Keratinocyte (primary cell): ENCODE measurements around the gene AHCYL2. TPM values are rescaled to one million over a fixed set of nuclear protein-coding genes. Genes with fewer than 3 reads are reported as not detected.

Experiments used
- DNase-seq: peaks from one replicate; pipeline ENCODE4 v3.0.0-alpha.2; 2011; ENCODE audit warnings: low read depth, missing footprints, low spot score
- FAIRE-seq: peaks from 2 replicates; lab custom pipeline; 2011; peaks lifted over from hg19 to GRCh38; lab: Jason Lieb, UNC
- H2AFZ ChIP-seq: 2 replicates; pipeline ENCODE4 v1.6.0; 2012; ENCODE audit warnings: low read length, control low read depth, inconsistent platforms; ENCODE audit not compliant: control insufficient read depth
- H3K27ac ChIP-seq: 2 replicates; pipeline ENCODE4 v1.5.1; 2011; ENCODE audit warnings: low read length; ENCODE audit not compliant: control insufficient read depth, insufficient read depth
- H3K27me3 ChIP-seq: 3 replicates; pipeline ENCODE4 v1.6.0; 2011; ENCODE audit warnings: low read length; ENCODE audit not compliant: control insufficient read depth, insufficient read depth; ENCODE audit errors: extremely low read depth
- H3K36me3 ChIP-seq, 2 experiments: 2 replicates in 1 of 2; 3 replicates in 1 of 2; pipeline ENCODE4 v1.5.1; 2011; ENCODE audit warnings: low read length in 2 of 2, mild to moderate bottlenecking in 1 of 2; ENCODE audit not compliant: control insufficient read depth in 2 of 2, insufficient read depth in 2 of 2; ENCODE audit errors: extremely low read depth in 1 of 2
- H3K4me1 ChIP-seq: 3 replicates; pipeline ENCODE4 v1.5.1; 2011; ENCODE audit warnings: low read length; ENCODE audit not compliant: control insufficient read depth, insufficient read depth; ENCODE audit errors: extremely low read depth
- H3K4me2 ChIP-seq: 3 replicates; pipeline ENCODE4 v1.6.0; 2011; ENCODE audit warnings: low read depth, low read length; ENCODE audit not compliant: control insufficient read depth, insufficient read depth; ENCODE audit errors: extremely low read depth
- H3K4me3 ChIP-seq, 3 experiments: fragments of 200-600 bp in 1 of 3; sonication (generic) in 1 of 3; 2 replicates in 2 of 3; 3 replicates in 1 of 3; pipeline ENCODE4 v1.5.1; 2011 to 2016; ENCODE audit warnings: low read length in 3 of 3, mild to moderate bottlenecking in 3 of 3, control low read depth in 2 of 3, inconsistent platforms in 1 of 3, low read depth in 1 of 3, mixed read lengths in 1 of 3, mixed run types in 1 of 3, moderate library complexity in 1 of 3; ENCODE audit not compliant: control insufficient read depth in 2 of 3, insufficient read depth in 2 of 3; ENCODE audit errors: extremely low read depth in 1 of 3
- H3K79me2 ChIP-seq: 2 replicates; pipeline ENCODE4 v1.6.0; 2012; ENCODE audit warnings: low read length; ENCODE audit not compliant: control insufficient read depth, insufficient read depth
- H3K9ac ChIP-seq: 3 replicates; pipeline ENCODE4 v1.6.0; 2011; ENCODE audit warnings: low read length; ENCODE audit not compliant: control insufficient read depth, insufficient read depth; ENCODE audit errors: extremely low read depth
- H3K9me1 ChIP-seq: 3 replicates; pipeline ENCODE4 v1.6.0; 2011; ENCODE audit warnings: low read length; ENCODE audit not compliant: control insufficient read depth, insufficient read depth; ENCODE audit errors: extremely low read depth
- H3K9me3 ChIP-seq: 2 replicates; pipeline ENCODE4 v1.5.1; 2012; ENCODE audit warnings: low read depth, low read length; ENCODE audit not compliant: control insufficient read depth
- H4K20me1 ChIP-seq: 3 replicates; pipeline ENCODE4 v1.6.0; 2011; ENCODE audit warnings: low read length; ENCODE audit not compliant: control insufficient read depth, insufficient read depth; ENCODE audit errors: extremely low read depth
- CTCF ChIP-seq, 3 experiments: IDR thresholded peaks in 1 of 3; conservative IDR thresholded peaks in 1 of 3; optimal IDR thresholded peaks in 1 of 3; 2 replicates in 2 of 3; 3 replicates in 1 of 3; pipeline versions ENCODE3 to v1.5.1; 2011; ENCODE audit warnings: low read length in 3 of 3, mild to moderate bottlenecking in 3 of 3, moderate library complexity in 2 of 3, control low read depth in 1 of 3, inconsistent platforms in 1 of 3; ENCODE audit not compliant: insufficient read depth in 2 of 3; ENCODE audit errors: extremely low read depth in 1 of 3
- EZH2 ChIP-seq: IDR thresholded peaks from one replicate; pipeline ENCODE4 v1.6.1; 2012; ENCODE audit warnings: inconsistent platforms, mild to moderate bottlenecking, low read length, moderate library complexity
- dilution Hi-C: fragments of 300-500 bp; cut with MboI; formaldehyde crosslinking; loops from one replicate; pipeline ENCODE4 v1.7.0; 2020; ENCODE audit warnings: low sequenced_read_pairs; ENCODE audit not compliant: extremely low pct_ligation_motif_present
- polyA plus RNA-seq, 5 experiments: library from polyadenylated mRNA; depleted of rRNA in 3 of 5; stranded (reverse) in 3 of 5; stranded (forward) in 1 of 5; unstranded in 1 of 5; fragments of >200 nt; gene quantifications; 1 replicate in 1 of 5; 2 replicates in 3 of 5; 3 replicates in 1 of 5; pipeline versions ENCODE4 v1.2.1 to v1.2.3, GENCODE V29; 2011 to 2012; ENCODE audit warnings: missing spikeins in 2 of 5, low read depth in 1 of 5, low replicate concordance in 1 of 5

AHCYL2 gene
- polyA plus RNA-seq, 1 donor (not counting 4 experiments of a cell fraction or from before 2014, with no cell fraction given) = 32.8 TPM

- Histone ChIP-seq H3K27ac (no peak overlapping the region), H3K27me3 (no peaks in the 10 kb centered on the region), H3K9me3 (peaks cover 2% of the 10 kb centered on the region), H3K36me3 (peaks cover 0 to 7% of the 10 kb centered on the region in 2 experiments), H4K20me1 (no peaks in the 10 kb centered on the region), H3K9me1 (no peaks in the 10 kb centered on the region), H3K9ac (no peak overlapping the region), H3K4me2 (no peak overlapping the region), H3K4me3 (no peak overlapping the region), H2AFZ (no peak overlapping the region), H3K79me2 (no peaks in the 10 kb centered on the region), H3K4me1 (no peaks in the 10 kb centered on the region)
- DNase-seq = no peak
- no peak for TF ChIP-seq EZH2
- no peak for TF ChIP-seq CTCF (optimal IDR thresholded peaks at IDR 0.05 in 1 of 3, IDR thresholded peaks at IDR 0.05 in 1 of 3, conservative IDR thresholded peaks at IDR 0.05 in 1 of 3; ENCODE audit: extremely low read depth in 1 of 3, insufficient read depth in 2 of 3, low read length in 3 of 3)
- dilution Hi-C loops = no loop called here
- FAIRE-seq = no peak
These were observed 49.1 kb downstream of the AHCYL2 start for GRCh38 chr7:129273936-129274335.

GRCh38 chr7:129277629-129278028 is 52.8 kb downstream of the AHCYL2 start:
- Histone ChIP-seq H3K9me3 (peaks cover 2% of the 10 kb centered on the region), H2AFZ (no peak overlapping the region), H4K20me1 (no peaks in the 10 kb centered on the region), H3K36me3 (peaks cover 0 to 7% of the 10 kb centered on the region in 2 experiments), H3K9ac (no peak overlapping the region), H3K4me2 (no peak overlapping the region), H3K9me1 (no peaks in the 10 kb centered on the region), H3K27ac (no peak overlapping the region), H3K4me1 (peaks cover 16% of the 10 kb centered on the region), H3K4me3 (no peak overlapping the region), H3K27me3 (no peaks in the 10 kb centered on the region), H3K79me2 (no peaks in the 10 kb centered on the region)
- DNase-seq = no peak
- dilution Hi-C loops = no loop called here
- FAIRE-seq = no peak
- no peak for TF ChIP-seq EZH2
- TF ChIP-seq CTCF (optimal IDR thresholded peaks at IDR 0.05 in 1 of 3, IDR thresholded peaks at IDR 0.05 in 1 of 3, conservative IDR thresholded peaks at IDR 0.05 in 1 of 3; ENCODE audit: extremely low read depth in 1 of 3, insufficient read depth in 2 of 3, low read length in 3 of 3) = no peak
